Iris pigment epithelial cell (primary cell): ENCODE results near the gene NHLH1.

Experiments
- DNase-seq: peaks from one replicate; pipeline ENCODE4 v3.0.0-alpha.2; 2011; ENCODE audit warnings: low read depth

Gene NHLH1

DNA sequence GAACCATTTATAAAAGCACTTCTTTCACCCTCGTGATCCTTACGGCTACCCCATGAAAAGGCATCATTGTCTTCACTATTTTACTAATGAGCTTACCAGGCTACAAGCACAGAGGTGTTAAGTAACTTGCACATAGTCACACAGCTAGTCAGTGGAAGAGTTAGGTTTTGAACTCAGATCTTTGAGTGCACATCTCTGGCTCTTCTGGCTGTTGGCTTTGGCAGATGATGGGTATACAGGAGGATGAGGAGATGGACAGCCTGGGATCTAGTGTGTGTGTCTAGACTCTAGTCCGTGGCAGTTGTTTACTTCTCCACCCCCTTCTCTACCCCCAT lies 45.1 kb downstream of the NHLH1 start:
- DNase-seq: no peak

DNA sequence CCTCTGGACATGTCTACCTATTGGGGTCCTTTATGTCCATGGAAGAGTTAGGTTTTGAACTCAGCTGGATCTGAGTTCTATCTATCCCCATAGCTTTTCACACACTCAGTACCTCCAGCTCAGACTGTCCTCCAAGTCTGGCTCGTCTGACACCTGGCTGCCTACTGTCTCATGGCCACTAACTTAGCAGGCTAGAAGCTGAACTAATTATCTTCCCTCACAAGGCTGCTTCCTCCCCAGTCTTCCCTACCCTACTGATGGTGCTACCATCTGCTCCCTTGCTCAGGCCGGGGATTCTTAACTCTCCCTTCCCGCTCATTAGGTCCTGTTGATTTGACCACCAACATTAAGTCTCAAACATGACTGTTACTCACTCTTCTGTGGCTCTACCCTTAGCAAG lies 46.8 kb downstream of the NHLH1 start:
- DNase-seq: no peak

DNA sequence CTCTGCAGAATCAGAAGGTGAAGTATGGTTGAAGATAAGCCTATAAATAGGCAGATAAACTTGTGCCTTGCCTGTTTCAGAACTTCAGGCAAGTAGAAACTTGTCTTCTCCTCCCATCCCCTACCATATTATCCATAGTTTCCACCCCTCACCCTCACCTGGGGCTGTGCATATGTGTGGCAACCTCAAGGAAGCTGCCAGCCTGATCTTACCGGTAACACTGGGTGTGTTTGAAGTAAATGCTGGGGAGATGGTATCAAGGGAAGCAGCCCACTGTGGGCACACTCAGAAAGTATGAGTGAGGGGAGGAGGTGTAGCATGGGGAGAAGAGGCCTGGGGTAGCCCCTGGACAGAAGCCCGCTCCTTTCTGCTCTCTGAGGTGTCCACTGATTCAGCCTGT lies 48.0 kb downstream of the NHLH1 start:
- DNase-seq: no peak

DNA sequence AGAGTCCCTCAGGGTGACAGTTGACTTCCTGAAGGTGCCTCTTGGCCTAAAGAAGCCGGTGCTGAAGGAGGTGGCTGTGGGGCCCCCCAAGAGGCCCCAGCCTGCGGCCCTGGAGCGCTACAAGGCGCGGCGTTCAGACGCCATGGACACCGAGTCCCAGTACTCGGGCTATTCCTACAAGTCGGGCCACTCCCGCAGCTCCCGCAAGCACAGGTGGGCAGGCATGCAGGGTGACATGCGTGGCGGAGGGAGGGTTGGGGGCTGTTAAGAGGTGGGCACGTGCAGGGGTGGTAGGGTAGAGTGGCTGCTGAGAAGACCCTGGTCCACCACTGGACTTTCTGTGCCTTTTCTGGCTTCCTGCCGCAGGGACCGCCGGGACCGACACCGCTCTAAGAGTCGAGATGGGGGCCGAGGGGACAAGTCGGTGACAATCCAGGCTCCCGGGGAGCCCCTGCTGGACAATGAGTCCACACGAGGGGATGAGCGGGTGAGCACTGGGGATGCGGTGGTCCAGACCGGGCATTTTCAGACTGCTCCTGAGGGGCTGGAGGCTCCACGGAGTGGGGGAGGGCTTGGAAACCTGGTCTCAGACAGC lies 48.9 kb downstream of the NHLH1 start:
- DNase-seq: no peak

DNA sequence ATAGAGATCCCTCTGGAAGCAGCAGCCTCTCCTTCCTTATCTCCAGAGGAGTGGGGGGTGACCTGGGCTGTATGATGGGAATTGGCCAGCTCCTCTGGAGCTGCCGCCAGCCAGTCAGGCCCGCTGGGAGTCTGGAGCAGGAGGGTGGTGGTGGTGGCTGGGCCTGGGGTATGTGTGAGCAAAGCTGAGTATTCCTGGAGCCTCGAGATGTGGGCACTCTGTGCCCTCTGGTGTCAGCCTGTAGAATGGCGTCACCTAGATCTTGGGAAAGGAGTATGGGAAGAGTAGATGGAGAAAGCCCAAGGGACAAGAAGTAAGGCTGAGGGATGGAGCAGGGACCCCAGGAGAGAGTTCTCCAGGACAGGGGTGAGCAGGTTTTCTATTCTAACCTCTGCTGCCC lies 49.5 kb downstream of the NHLH1 start:
- DNase-seq: peak; percentile 31

DNA sequence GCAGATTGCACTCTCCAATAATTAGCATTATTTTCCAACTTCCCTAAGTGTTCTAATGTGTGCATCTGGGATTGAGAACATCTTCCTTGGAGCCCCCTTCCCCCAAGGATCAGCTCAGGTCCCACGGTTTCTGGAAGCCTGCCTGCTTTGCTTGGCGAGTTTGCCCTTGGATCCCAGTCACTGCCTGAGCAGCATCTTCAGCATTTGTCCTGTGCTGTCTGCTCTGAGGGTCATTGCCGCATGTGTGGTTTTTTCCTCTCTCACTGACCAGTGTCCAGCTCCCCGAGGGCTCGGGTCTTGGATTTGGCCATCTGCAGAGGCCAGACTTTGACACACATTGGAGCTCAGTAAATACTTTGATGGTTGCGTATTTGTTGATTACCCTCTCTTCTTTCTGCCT lies 51.6 kb downstream of the NHLH1 start:
- DNase-seq: no peak

DNA sequence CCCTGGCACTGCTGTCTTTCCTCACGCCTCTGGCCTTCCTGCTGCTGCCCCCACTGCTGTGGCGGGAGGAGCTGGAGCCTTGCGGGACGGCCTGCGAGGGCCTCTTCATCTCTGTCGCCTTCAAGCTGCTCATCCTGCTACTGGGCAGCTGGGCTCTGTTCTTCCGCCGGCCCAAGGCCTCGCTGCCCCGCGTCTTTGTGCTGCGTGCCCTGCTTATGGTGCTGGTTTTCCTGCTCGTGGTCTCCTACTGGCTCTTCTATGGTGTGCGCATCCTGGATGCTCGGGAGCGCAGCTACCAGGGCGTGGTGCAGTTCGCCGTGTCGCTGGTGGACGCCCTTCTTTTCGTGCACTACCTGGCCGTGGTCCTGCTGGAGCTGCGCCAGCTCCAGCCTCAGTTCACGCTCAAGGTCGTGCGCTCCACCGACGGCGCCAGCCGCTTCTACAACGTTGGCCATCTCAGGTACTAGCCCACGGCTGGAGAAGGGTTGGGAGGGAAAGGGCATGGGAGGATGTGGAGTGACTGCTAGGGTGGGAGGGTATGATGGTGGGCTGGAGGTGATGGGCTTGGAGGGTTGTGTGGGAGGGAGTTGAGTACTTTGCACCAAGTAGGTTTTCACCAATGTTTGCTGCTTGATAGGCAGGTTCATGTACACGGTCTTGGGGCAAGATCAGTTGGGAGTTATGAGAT lies 52.4 kb downstream of the NHLH1 start:
- DNase-seq: no peak

DNA sequence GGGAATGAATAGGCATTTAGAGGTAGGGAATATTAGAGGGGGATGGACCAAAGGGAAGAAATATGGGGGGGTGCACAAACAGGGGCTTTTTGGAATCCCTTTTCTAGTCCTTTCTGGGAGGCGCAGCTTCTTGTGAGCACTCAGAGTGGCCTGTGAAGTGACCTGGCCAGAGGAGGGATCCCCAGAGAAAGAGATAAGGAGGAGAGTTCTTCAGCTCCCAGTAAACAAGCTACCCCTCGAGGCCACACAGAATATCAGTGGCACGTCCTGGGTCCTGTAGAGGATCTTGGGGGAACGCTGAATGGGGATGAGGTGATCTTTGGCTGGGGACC lies 52.9 kb downstream of the NHLH1 start:
- DNase-seq: no peak

DNA sequence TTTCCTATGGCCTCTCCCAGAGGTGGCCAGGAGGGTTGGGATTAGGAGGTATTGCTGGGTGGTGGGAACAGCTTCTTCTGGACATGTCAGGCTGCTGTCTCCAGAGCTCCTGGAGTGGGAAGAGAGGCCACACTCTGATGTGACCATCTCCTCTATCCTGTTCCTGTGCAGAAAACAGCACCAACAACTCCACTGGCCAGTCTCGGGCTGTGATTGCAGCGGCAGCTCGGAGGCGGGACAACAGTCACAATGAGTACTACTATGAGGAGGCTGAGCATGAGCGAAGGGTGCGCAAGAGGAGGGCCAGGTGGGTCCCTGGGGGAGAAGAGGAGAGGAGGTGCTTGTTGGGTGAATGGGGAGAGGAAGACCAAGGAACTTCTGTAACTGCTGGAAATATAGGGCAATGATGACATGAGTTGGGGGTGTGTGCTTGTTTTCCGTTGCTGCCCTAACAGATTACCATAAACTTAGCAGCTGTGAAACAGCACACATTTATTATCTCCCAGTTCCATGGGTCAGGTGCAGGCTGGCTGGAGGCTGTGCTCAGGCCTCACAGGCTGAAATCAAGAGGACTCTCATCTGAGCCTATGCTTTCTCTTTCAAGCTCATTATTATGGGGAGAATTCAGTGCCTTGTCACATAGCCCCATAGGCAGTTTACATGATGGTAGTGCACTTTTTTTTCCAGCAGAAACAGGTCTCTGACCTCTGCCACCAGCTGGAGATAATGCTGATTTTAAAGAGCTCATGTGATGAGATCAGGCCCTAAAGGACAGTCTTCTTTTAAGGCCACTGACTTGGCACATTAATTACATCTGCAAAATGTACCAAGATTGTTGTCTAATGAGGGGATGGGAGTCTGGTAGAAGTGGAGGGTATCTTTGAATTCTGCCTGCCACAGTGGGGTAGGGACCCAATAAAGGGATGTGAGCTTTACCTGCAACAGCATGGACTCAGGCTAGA lies 54.3 kb downstream of the NHLH1 start:
- no peak for DNase-seq

DNA sequence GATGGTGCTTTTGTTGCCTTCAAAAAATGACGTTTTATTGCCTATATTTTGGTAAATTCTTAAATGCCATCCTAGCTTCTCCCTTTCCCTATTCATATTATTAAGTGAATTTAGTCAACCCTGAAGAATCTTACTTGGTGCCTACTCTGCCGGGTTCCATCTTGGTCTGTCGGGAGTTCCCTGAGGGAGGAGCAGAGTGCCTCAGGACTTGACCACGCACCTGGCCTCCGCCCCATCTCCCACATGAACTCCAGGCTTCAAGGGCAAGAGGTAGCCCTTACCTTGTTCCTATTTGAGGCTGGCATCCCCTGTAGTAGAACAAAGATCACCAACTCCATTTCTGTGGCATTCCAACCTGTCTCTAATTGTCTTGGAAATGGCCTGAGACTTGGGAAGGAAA lies 55.0 kb downstream of the NHLH1 start:
- DNase-seq: no peak
